Mesenchymal stem cell (in vitro differentiated cells and primary cell): Measurements from ENCODE around the gene TIPARP.
A peak's percentile ranks its signal among the peaks of the same experiment; 100 is the strongest.

Source experiments
- DNase-seq: peaks from one replicate; pipeline ENCODE4 v3.0.0-alpha.2; 2013
- H2AFZ ChIP-seq: one replicate; pipeline ENCODE4 v1.6.1; 2013; ENCODE audit warnings: low read depth, mild to moderate bottlenecking, control low read depth, inconsistent platforms, low read length, moderate library complexity
- H2AK5ac ChIP-seq: 2 replicates; pipeline ENCODE4 v1.6.1; 2013; ENCODE audit warnings: low read length, moderate library complexity, mild to moderate bottlenecking, inconsistent platforms; ENCODE audit not compliant: severe bottlenecking
- H2BK120ac ChIP-seq: one replicate; pipeline ENCODE4 v1.6.1; 2013; ENCODE audit warnings: low read depth, mild to moderate bottlenecking, inconsistent platforms, low read length, moderate library complexity
- H2BK12ac ChIP-seq, 2 experiments: one replicate each; pipeline ENCODE4 v1.6.1; 2013; ENCODE audit warnings: inconsistent platforms in 2 of 2, low read length in 2 of 2, mild to moderate bottlenecking in 2 of 2, moderate library complexity in 2 of 2, control low read depth in 1 of 2
- H2BK15ac ChIP-seq: one replicate; pipeline ENCODE4 v1.6.1; 2013; ENCODE audit warnings: mild to moderate bottlenecking, low read depth, inconsistent platforms; ENCODE audit not compliant: poor library complexity, severe bottlenecking
- H2BK5ac ChIP-seq: 2 replicates; pipeline ENCODE4 v1.6.1; 2013; ENCODE audit warnings: low read depth, mild to moderate bottlenecking, low read length, control low read depth, inconsistent platforms; ENCODE audit not compliant: poor library complexity, severe bottlenecking
- H3K14ac ChIP-seq, 2 experiments: one replicate each; pipeline ENCODE4 v1.6.1; 2013; ENCODE audit warnings: inconsistent platforms in 2 of 2, low read length in 2 of 2, control low read depth in 1 of 2, mild to moderate bottlenecking in 1 of 2, moderate library complexity in 1 of 2
- H3K18ac ChIP-seq, 2 experiments: one replicate each; pipeline ENCODE4 v1.6.1; 2013; ENCODE audit warnings: inconsistent platforms in 2 of 2, low read length in 2 of 2, control low read depth in 1 of 2, low read depth in 1 of 2, mild to moderate bottlenecking in 1 of 2
- H3K23ac ChIP-seq, 2 experiments: one replicate each; pipeline ENCODE4 v1.6.1; 2013; ENCODE audit warnings: inconsistent platforms in 2 of 2, low read length in 2 of 2, mild to moderate bottlenecking in 2 of 2, moderate library complexity in 2 of 2, control low read depth in 1 of 2
- H3K27ac ChIP-seq: 2 replicates; pipeline ENCODE4 v1.5.1; 2013; ENCODE audit warnings: mild to moderate bottlenecking, moderate library complexity, low read length, control low read depth, inconsistent platforms; ENCODE audit not compliant: poor library complexity, severe bottlenecking
- H3K27me3 ChIP-seq, 2 experiments: 2 replicates each; pipeline versions ENCODE4 v1.6.1 to v1.7.0; 2013; ENCODE audit warnings: low read length in 2 of 2, mild to moderate bottlenecking in 2 of 2, moderate library complexity in 2 of 2, control low read depth in 1 of 2, inconsistent platforms in 1 of 2; ENCODE audit not compliant: control insufficient read depth in 1 of 2, insufficient read depth in 1 of 2
- H3K36me3 ChIP-seq, 2 experiments: 2 replicates each; pipeline versions ENCODE4 v1.6.1 to v1.7.0; 2013; ENCODE audit warnings: low read length in 2 of 2, control low read depth in 1 of 2, inconsistent platforms in 1 of 2, low read depth in 1 of 2, mild to moderate bottlenecking in 1 of 2; ENCODE audit not compliant: insufficient read depth in 2 of 2, control insufficient read depth in 1 of 2
- H3K4ac ChIP-seq, 2 experiments: one replicate each; pipeline ENCODE4 v1.6.1; 2013; ENCODE audit warnings: inconsistent platforms in 2 of 2, low read length in 2 of 2, mild to moderate bottlenecking in 2 of 2, moderate library complexity in 2 of 2, control low read depth in 1 of 2, low read depth in 1 of 2
- H3K4me1 ChIP-seq: 2 replicates; pipeline ENCODE4 v1.6.1; 2013; ENCODE audit warnings: low read depth, low read length, control low read depth; ENCODE audit not compliant: control insufficient read depth, insufficient read depth
- H3K4me2 ChIP-seq: 2 replicates; pipeline ENCODE4 v1.6.1; 2013; ENCODE audit warnings: low read length, mild to moderate bottlenecking, inconsistent platforms; ENCODE audit not compliant: poor library complexity, severe bottlenecking
- H3K4me3 ChIP-seq, 2 experiments: 2 replicates each; pipeline versions ENCODE4 v1.5.1 to v1.7.0; 2013; ENCODE audit warnings: low read length in 2 of 2, mild to moderate bottlenecking in 2 of 2, control low read depth in 1 of 2, low read depth in 1 of 2; ENCODE audit not compliant: insufficient read depth in 1 of 2
- H3K79me1 ChIP-seq: replicated peaks from 2 replicates; pipeline ENCODE4 v1.6.1; 2013; ENCODE audit warnings: mild to moderate bottlenecking, control low read depth, low read length, inconsistent platforms; ENCODE audit not compliant: poor library complexity, severe bottlenecking
- H3K9ac ChIP-seq: 2 replicates; pipeline ENCODE4 v1.7.0; 2013; ENCODE audit warnings: mild to moderate bottlenecking, low read length, moderate library complexity
- H3K9me3 ChIP-seq: 2 replicates; pipeline ENCODE4 v1.7.0; 2013; ENCODE audit warnings: mild to moderate bottlenecking, low read length; ENCODE audit not compliant: control insufficient read depth
- H4K8ac ChIP-seq: one replicate; pipeline ENCODE4 v1.6.1; 2013; ENCODE audit warnings: inconsistent platforms, mild to moderate bottlenecking, low read length, moderate library complexity
- H4K91ac ChIP-seq: one replicate; pipeline ENCODE4 v1.6.1; 2013; ENCODE audit warnings: mild to moderate bottlenecking, low read length, inconsistent platforms
- WGBS: methylation state at CpG from one replicate; pipeline ENCODE4 v1.1.7; 2013; ENCODE audit warnings: mixed read lengths; 5-methylcytosine and 5-hydroxymethylcytosine counted together

Gene TIPARP

GRCh38 chr3:156632601-156633000 is 41.8 kb upstream of the TIPARP start:
- no peaks in the 10 kb centered on the region for H3K27me3 ChIP-seq
- H3K4me3 ChIP-seq, result no peak overlapping the region
- H4K91ac ChIP-seq, result no peak overlapping the region
- H3K9ac ChIP-seq, result no peak overlapping the region
- H3K14ac ChIP-seq, result peak overlapping the region in 1 of 2 experiments; percentile 36
- H3K9me3 ChIP-seq, result no peaks in the 10 kb centered on the region
- no peak overlapping the region for H3K23ac ChIP-seq
- no peak overlapping the region for H2AFZ ChIP-seq
- no peaks in the 10 kb centered on the region for H3K36me3 ChIP-seq
- H3K79me1 ChIP-seq, result no peaks in the 10 kb centered on the region
- no peak overlapping the region for H2BK120ac ChIP-seq
- H2BK15ac ChIP-seq, result no peak overlapping the region
- no peak overlapping the region for H3K4me2 ChIP-seq
- peaks cover 2% of the 10 kb centered on the region for H3K4me1 ChIP-seq
- H3K18ac ChIP-seq, result no peak overlapping the region
- no peak overlapping the region for H4K8ac ChIP-seq
- H2AK5ac ChIP-seq, result no peak overlapping the region
- no peak overlapping the region for H3K4ac ChIP-seq
- H2BK12ac ChIP-seq, result no peak overlapping the region
- H3K27ac ChIP-seq, result no peak overlapping the region
- 96% methylated on average over 2 of the region's 4 CpGs for WGBS
- no peak for DNase-seq
- H2BK5ac ChIP-seq, result no peak overlapping the region

GRCh38 chr3:156633335-156633734 is 41.1 kb upstream of the TIPARP start:
- Histone ChIP-seq H3K18ac (no peak overlapping the region), H3K4me2 (no peak overlapping the region), H2BK5ac (no peak overlapping the region), H3K27ac (no peak overlapping the region), H4K8ac (no peak overlapping the region), H2AK5ac (no peak overlapping the region), H3K9ac (peak overlapping the region; percentile 53), H2BK12ac (no peak overlapping the region), H2AFZ (no peak overlapping the region), H3K9me3 (no peaks in the 10 kb centered on the region), H3K14ac (peak overlapping the region in 1 of 2 experiments; percentile 71), H3K4me1 (peaks cover 2% of the 10 kb centered on the region), H3K27me3 (no peaks in the 10 kb centered on the region), H3K36me3 (no peaks in the 10 kb centered on the region), H2BK120ac (no peak overlapping the region), H3K23ac (no peak overlapping the region), H2BK15ac (no peak overlapping the region), H3K4me3 (no peak overlapping the region), H4K91ac (no peak overlapping the region), H3K4ac (no peak overlapping the region), H3K79me1 (no peaks in the 10 kb centered on the region)
- WGBS, result 80% methylated on average over 3 of the region's 4 CpGs
- no peak for DNase-seq

- no peak for DNase-seq
- H3K4me1 ChIP-seq, result peaks cover 2% of the 10 kb centered on the region
- H2BK120ac ChIP-seq, result peak overlapping the region; percentile 50
- H3K79me1 ChIP-seq, result no peaks in the 10 kb centered on the region
- no peak overlapping the region for H4K91ac ChIP-seq
- no peak overlapping the region for H2AK5ac ChIP-seq
- H3K4ac ChIP-seq, result peak overlapping the region in 1 of 2 experiments; percentile 38
- H2BK5ac ChIP-seq, result no peak overlapping the region
- no peak overlapping the region for H2BK15ac ChIP-seq
- no peak overlapping the region for H4K8ac ChIP-seq
- 83% methylated on average over 3 of the region's 3 CpGs for WGBS
- H3K27me3 ChIP-seq, result no peaks in the 10 kb centered on the region
- H3K18ac ChIP-seq, result no peak overlapping the region
- no peak overlapping the region for H3K4me2 ChIP-seq
- H3K27ac ChIP-seq, result no peak overlapping the region
- H2AFZ ChIP-seq, result no peak overlapping the region
- H3K36me3 ChIP-seq, result no peaks in the 10 kb centered on the region
- peak overlapping the region in 1 of 2 experiments; percentile 6 for H2BK12ac ChIP-seq
- H3K14ac ChIP-seq, result no peak overlapping the region
- no peak overlapping the region for H3K23ac ChIP-seq
- H3K9ac ChIP-seq, result no peak overlapping the region
- no peak overlapping the region for H3K4me3 ChIP-seq
- no peaks in the 10 kb centered on the region for H3K9me3 ChIP-seq
Measured at GRCh38 chr3:156635034-156635433, 39.4 kb upstream of the TIPARP start.

GRCh38 chr3:156635973-156636372 is 38.4 kb upstream of the TIPARP start:
- DNase-seq, result no peak
- Histone ChIP-seq H2BK5ac (no peak overlapping the region), H2AFZ (no peak overlapping the region), H4K8ac (no peak overlapping the region), H3K9me3 (no peaks in the 10 kb centered on the region), H2BK15ac (no peak overlapping the region), H3K36me3 (no peaks in the 10 kb centered on the region), H3K4ac (no peak overlapping the region), H3K4me2 (no peak overlapping the region), H3K4me1 (no peaks in the 10 kb centered on the region), H2BK12ac (no peak overlapping the region), H3K18ac (no peak overlapping the region), H3K79me1 (no peaks in the 10 kb centered on the region), H3K14ac (no peak overlapping the region), H3K27me3 (no peaks in the 10 kb centered on the region), H4K91ac (no peak overlapping the region), H2AK5ac (peak overlapping the region; percentile 63), H3K4me3 (no peak overlapping the region), H3K23ac (no peak overlapping the region), H3K9ac (no peak overlapping the region), H3K27ac (no peak overlapping the region), H2BK120ac (no peak overlapping the region)
- 86% methylated on average over 2 of the region's 3 CpGs for WGBS
